Right atrium auricular region (tissue), 2 donors: Measurements from ENCODE around the gene ZIM2. TPM values are rescaled to one million over a fixed set of nuclear protein-coding genes. Genes with fewer than 3 reads are reported as not detected.

Experiments used
- DNase-seq: peaks from one replicate; pipeline ENCODE4 v3.0.0-alpha.2; 2019; ENCODE audit warnings: low spot score
- H3K27ac ChIP-seq, 2 donors: fragments of 200-600 bp; sonication (generic); 1 replicate in 1 of 2; 2 replicates in 1 of 2; pipeline ENCODE4 v1.5.1; 2016 to 2019
- H3K27me3 ChIP-seq, 2 donors: fragments of 200-600 bp; sonication (generic); one replicate each; pipeline versions ENCODE4 v1.5.1 to v1.6.0; 2017 to 2019
- H3K36me3 ChIP-seq: fragments of 200-600 bp; sonication (generic); one replicate; pipeline ENCODE4 v1.5.1; 2016
- H3K4me1 ChIP-seq, 2 donors: fragments of 200-600 bp; sonication (generic); one replicate each; pipeline versions ENCODE4 v1.5.1 to v1.6.0; 2017 to 2019
- H3K4me3 ChIP-seq, 2 donors: fragments of 200-600 bp; sonication (generic); 1 replicate in 1 of 2; 2 replicates in 1 of 2; pipeline ENCODE4 v1.5.1; 2017 to 2019; ENCODE audit warnings: mild to moderate bottlenecking in 1 of 2, moderate library complexity in 1 of 2
- H3K9me3 ChIP-seq, 2 donors: fragments of 200-600 bp; sonication (generic); one replicate each; pipeline ENCODE4 v1.5.1; 2019
- CTCF ChIP-seq, 2 donors: fragments of 200-600 bp; sonication (generic); IDR thresholded peaks; one replicate each; pipeline ENCODE4 v1.5.1; 2019; ENCODE audit warnings: antibody characterized with exemption in 2 of 2
- total RNA-seq, 2 donors: library from RNA; depleted of rRNA; stranded (reverse); fragments of >200 nt; gene quantifications; one replicate each; pipeline ENCODE4 v1.1.0, GENCODE V29; 2016

ZIM2 gene
- total RNA-seq, 2 donors from 2014 or later, result not detected

- H3K36me3 ChIP-seq, result no peaks in the 10 kb centered on the region
- H3K27me3 ChIP-seq, result no peaks in the 10 kb centered on the region
- H3K4me1 ChIP-seq, result peaks cover 0 to 5% of the 10 kb centered on the region in 2 donors
- H3K9me3 ChIP-seq, result no peaks in the 10 kb centered on the region
- no peak overlapping the region for H3K27ac ChIP-seq
- no peak overlapping the region for H3K4me3 ChIP-seq
- DNase-seq, result no peak
- no peak for TF ChIP-seq CTCF (IDR thresholded peaks at IDR 0.05)
Measured at GRCh38 chr19:56842412-56842811, 1.9 kb upstream of the ZIM2 start.

- Histone ChIP-seq H3K36me3 (no peaks in the 10 kb centered on the region), H3K9me3 (no peaks in the 10 kb centered on the region), H3K27ac (no peak overlapping the region), H3K27me3 (no peaks in the 10 kb centered on the region), H3K4me3 (no peak overlapping the region), H3K4me1 (peaks cover 0 to 5% of the 10 kb centered on the region in 2 donors)
- no peak for TF ChIP-seq CTCF (IDR thresholded peaks at IDR 0.05)
- no peak for DNase-seq
Measured at GRCh38 chr19:56841193-56841543, 642 bp upstream of the ZIM2 start.

- Histone ChIP-seq H3K4me1 (peaks cover 0 to 5% of the 10 kb centered on the region in 2 donors), H3K4me3 (peak overlapping the region; percentile 46 to 60), H3K27ac (peak overlapping the region; percentile 79 to 87), H3K9me3 (no peaks in the 10 kb centered on the region), H3K27me3 (no peaks in the 10 kb centered on the region), H3K36me3 (no peaks in the 10 kb centered on the region)
- DNase-seq, result peak; percentile 96
- TF ChIP-seq CTCF (IDR thresholded peaks at IDR 0.05), result no peak
Measured at GRCh38 chr19:56839652-56840450, 675 bp downstream of the ZIM2 start.

- peaks cover 0 to 5% of the 10 kb centered on the region in 2 donors for H3K4me1 ChIP-seq
- peak overlapping the region; percentile 92 to 96 for H3K27ac ChIP-seq
- H3K4me3 ChIP-seq, result peak overlapping the region; percentile 49 to 57
- TF ChIP-seq CTCF (IDR thresholded peaks at IDR 0.05), result no peak
- no peaks in the 10 kb centered on the region for H3K36me3 ChIP-seq
- peak; percentile 97 for DNase-seq
- no peaks in the 10 kb centered on the region for H3K27me3 ChIP-seq
- H3K9me3 ChIP-seq, result no peaks in the 10 kb centered on the region
Measured at GRCh38 chr19:56838909-56839651, 1.4 kb downstream of the ZIM2 start.

- no peaks in the 10 kb centered on the region for H3K9me3 ChIP-seq
- peak overlapping the region; percentile 92 to 96 for H3K27ac ChIP-seq
- peaks cover 0 to 5% of the 10 kb centered on the region in 2 donors for H3K4me1 ChIP-seq
- H3K27me3 ChIP-seq, result no peaks in the 10 kb centered on the region
- peak overlapping the region; percentile 49 to 57 for H3K4me3 ChIP-seq
- TF ChIP-seq CTCF (IDR thresholded peaks at IDR 0.05), result peak; percentile 20 to 52
- no peaks in the 10 kb centered on the region for H3K36me3 ChIP-seq
- peak; percentile 77 for DNase-seq
Measured at GRCh38 chr19:56838024-56838908, 2.3 kb downstream of the ZIM2 start.
